Testis (tissue), 2 donors: ENCODE data around the gene LCNL1.

Source experiments
- CTCF ChIP-seq, 3 experiments: fragments of 450-650 bp in 2 of 3; fragments of 200-600 bp in 1 of 3; sonication (generic) in 1 of 3; IDR thresholded peaks; one replicate each; pipeline ENCODE4 v1.5.1; 2016 to 2019; ENCODE audit warnings: antibody characterized with exemption in 3 of 3, mild to moderate bottlenecking in 2 of 3, moderate library complexity in 1 of 3
- POLR2A ChIP-seq: fragments of 450-650 bp; IDR thresholded peaks from one replicate; pipeline ENCODE4 v1.6.1; 2017; ENCODE audit warnings: antibody characterized with exemption, mild to moderate bottlenecking, moderate library complexity

- no peak for TF ChIP-seq CTCF (IDR thresholded peaks at IDR 0.05)
- no peak for TF ChIP-seq POLR2A
Measured at GRCh38 chr9:136951541-136952320, 31.1 kb upstream of the LCNL1 start, which contains the start of gene LCN12.
